ENCODE measurements around the gene TRIM64.
"Not testable (repeated sequence)": the region's sequence is repeated elsewhere in the genome, so short reads cannot be mapped to it uniquely, and the experiment has no call there.

Gene TRIM64

GRCh38 chr11:89965737-89966136, at the start of gene TRIM64:
TRIM64 (plus strand) TSS chr11:89966037; CDS start chr11:89968504, 2,467 bp downstream.
- not testable (repeated sequence) for H3K27me3 Mint-ChIP-seq (ENCODE audit: low read depth); H3K27ac Mint-ChIP-seq; H3K4me1 Mint-ChIP-seq (ENCODE audit: low read depth); H3K9me3 Mint-ChIP-seq; H3K36me3 Mint-ChIP-seq (ENCODE audit: low read depth); H3K4me3 Mint-ChIP-seq

GRCh38 chr11:89922195-89922660, 43.6 kb upstream of the TRIM64 start, which contains the start of gene TRIM49D1:
TRIM49D1 (minus strand) TSS chr11:89922245; CDS start chr11:89917710, 4,535 bp downstream.
- H3K27ac Mint-ChIP-seq = no peak within 1 kb of the TSS
- H3K4me1 Mint-ChIP-seq (ENCODE audit: low read depth) = no peaks in the 10 kb centered on the region
- no peaks in the 10 kb centered on the region for H3K36me3 Mint-ChIP-seq (ENCODE audit: low read depth)
- no peak within 1 kb of the TSS for H3K4me3 Mint-ChIP-seq
- no peaks in the 10 kb centered on the region for H3K9me3 Mint-ChIP-seq
- no peaks in the 10 kb centered on the region for H3K27me3 Mint-ChIP-seq (ENCODE audit: low read depth)

- not testable (repeated sequence) for H3K36me3 Mint-ChIP-seq (ENCODE audit: low read depth); H3K9me3 Mint-ChIP-seq; H3K4me1 Mint-ChIP-seq (ENCODE audit: low read depth); H3K27ac Mint-ChIP-seq; H3K4me3 Mint-ChIP-seq; H3K27me3 Mint-ChIP-seq (ENCODE audit: low read depth)
Observed at GRCh38 chr11:89923764-89924163, 42.1 kb upstream of the TRIM64 start, which contains the start of gene TRIM49D2. TRIM49D2 (plus strand) TSS chr11:89924064; CDS start chr11:89926762, 2,698 bp downstream.

- not testable (repeated sequence) for H3K36me3 Mint-ChIP-seq (ENCODE audit: low read depth); H3K9me3 Mint-ChIP-seq; H3K4me3 Mint-ChIP-seq; H3K27me3 Mint-ChIP-seq (ENCODE audit: low read depth); H3K27ac Mint-ChIP-seq; H3K4me1 Mint-ChIP-seq (ENCODE audit: low read depth)
Observed at GRCh38 chr11:89960833-89961232, 5.0 kb upstream of the TRIM64 start.

Measured in T-helper 1 cell treated with Interleukin-12 subunit alpha and Interleukin-12 subunit beta and Interleukin-4 antibody, amounts not matched to agents 30 μg/mL and 1 μg/mL, for 36 hours (primary cell).